Astrocyte (in vitro differentiated cells and primary cell): ENCODE data around the gene NAT9.

Experiments
- EZH2 ChIP-seq: IDR thresholded peaks from 2 replicates; pipeline ENCODE4 v1.6.1; 2012; ENCODE audit warnings: mild to moderate bottlenecking, low read length, inconsistent platforms; ENCODE audit not compliant: insufficient read depth
- TF ChIP-seq, protein P1 (sequence below): IDR thresholded peaks from 2 replicates; pipeline ENCODE4 v1.5.1; 2011; ENCODE audit warnings: low read depth, mild to moderate bottlenecking, inconsistent platforms, low read length, moderate library complexity; ENCODE audit not compliant: insufficient read depth

DNA sequence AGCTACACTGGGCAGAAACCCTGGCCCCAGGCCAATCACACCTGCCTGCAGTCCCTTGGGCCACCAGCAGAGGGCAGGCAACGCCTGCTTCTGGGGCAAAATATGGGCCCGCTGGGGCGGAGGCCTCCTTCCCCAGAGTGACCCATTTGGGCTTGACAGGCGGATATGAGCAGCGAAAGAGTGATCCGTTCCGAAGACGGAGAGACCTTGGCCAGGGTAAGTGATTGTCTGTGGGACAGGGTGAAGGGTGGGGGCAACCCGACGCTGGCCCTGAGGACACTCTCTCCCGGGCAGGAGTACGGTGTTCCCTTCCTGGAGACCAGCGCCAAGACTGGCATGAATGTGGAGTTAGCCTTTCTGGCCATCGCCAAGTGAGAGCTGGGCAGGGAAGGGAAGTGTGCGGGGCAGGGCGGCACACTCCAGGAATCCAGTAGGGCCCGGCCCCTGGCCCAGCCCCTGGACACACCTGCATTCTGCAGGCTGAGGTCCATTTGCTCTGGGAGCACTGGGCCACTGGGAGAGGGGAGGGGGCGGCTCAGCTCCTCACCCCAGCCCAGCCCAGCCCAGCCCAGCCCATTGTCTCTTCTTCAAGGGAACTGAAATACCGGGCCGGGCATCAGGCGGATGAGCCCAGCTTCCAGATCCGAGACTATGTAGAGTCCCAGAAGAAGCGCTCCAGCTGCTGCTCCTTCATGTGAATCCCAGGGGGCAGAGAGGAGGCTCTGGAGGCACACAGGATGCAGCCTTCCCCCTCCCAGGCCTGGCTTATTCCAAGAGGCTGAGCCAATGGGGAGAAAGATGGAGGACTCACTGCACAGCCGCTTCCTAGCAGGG lies 31.2 kb downstream of the NAT9 start:
- TF ChIP-seq, protein P1, sequence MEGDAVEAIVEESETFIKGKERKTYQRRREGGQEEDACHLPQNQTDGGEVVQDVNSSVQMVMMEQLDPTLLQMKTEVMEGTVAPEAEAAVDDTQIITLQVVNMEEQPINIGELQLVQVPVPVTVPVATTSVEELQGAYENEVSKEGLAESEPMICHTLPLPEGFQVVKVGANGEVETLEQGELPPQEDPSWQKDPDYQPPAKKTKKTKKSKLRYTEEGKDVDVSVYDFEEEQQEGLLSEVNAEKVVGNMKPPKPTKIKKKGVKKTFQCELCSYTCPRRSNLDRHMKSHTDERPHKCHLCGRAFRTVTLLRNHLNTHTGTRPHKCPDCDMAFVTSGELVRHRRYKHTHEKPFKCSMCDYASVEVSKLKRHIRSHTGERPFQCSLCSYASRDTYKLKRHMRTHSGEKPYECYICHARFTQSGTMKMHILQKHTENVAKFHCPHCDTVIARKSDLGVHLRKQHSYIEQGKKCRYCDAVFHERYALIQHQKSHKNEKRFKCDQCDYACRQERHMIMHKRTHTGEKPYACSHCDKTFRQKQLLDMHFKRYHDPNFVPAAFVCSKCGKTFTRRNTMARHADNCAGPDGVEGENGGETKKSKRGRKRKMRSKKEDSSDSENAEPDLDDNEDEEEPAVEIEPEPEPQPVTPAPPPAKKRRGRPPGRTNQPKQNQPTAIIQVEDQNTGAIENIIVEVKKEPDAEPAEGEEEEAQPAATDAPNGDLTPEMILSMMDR: peak; percentile 97
- TF ChIP-seq EZH2: no peak
